ENCODE measurements around the gene KLF1. TPM values are rescaled to one million over a fixed set of nuclear protein-coding genes. Genes with fewer than 3 reads are reported as not detected.
A peak's percentile ranks its signal among the peaks of the same experiment; 100 is the strongest.

KLF1 gene
- total and polyA plus RNA-seq, 2 of the 13 experiments (the other 11 are each of a cell fraction or from before 2014, with no cell fraction given) = not detected

- TF ChIP-seq TGIF2 (CRISPR knock-in tag; IDR thresholded peaks at IDR 0.05) (0 out of 2 replicates have a peak, but pooled peaks have one; percentile 53), KIAA2018 (CRISPR knock-in tag; IDR thresholded peaks at IDR 0.05; ENCODE audit: borderline replicate concordance) (no peak), HOXD1 (CRISPR knock-in tag; IDR thresholded peaks at IDR 0.05) (no peak), ZNF333 (CRISPR knock-in tag; IDR thresholded peaks at IDR 0.05; ENCODE audit: borderline replicate concordance) (peak; percentile 80), BCL6 (CRISPR knock-in tag; IDR thresholded peaks at IDR 0.05) (peak; percentile 25; the same call in 1 of the 2 replicates), HES4 (CRISPR knock-in tag; IDR thresholded peaks at IDR 0.05; ENCODE audit: borderline replicate concordance) (peak; percentile 67; the same call in 1 of the 2 replicates), ZBTB8A (CRISPR knock-in tag; IDR thresholded peaks at IDR 0.05; ENCODE audit: borderline replicate concordance, low read depth) (no peak), ELF1 (CRISPR knock-in tag; IDR thresholded peaks at IDR 0.05) (peak; percentile 75), ZNF800 (CRISPR knock-in tag; IDR thresholded peaks at IDR 0.05) (no peak), ZNF274 (CRISPR knock-in tag; IDR thresholded peaks at IDR 0.05) (peak; percentile 63; the same call in 1 of the 2 replicates), HOXA7 (CRISPR knock-in tag; IDR thresholded peaks at IDR 0.05) (no peak), EHMT2 (IDR thresholded peaks at IDR 0.05; ENCODE audit: borderline replicate concordance, low read depth, low read length) (no peak), CREM (IDR thresholded peaks at IDR 0.05) (peak; percentile 96), CREM (CRISPR knock-in tag; IDR thresholded peaks at IDR 0.05) (0 out of 2 replicates have a peak, but pooled peaks have one; percentile 24), ATRX (CRISPR knock-in tag; IDR thresholded peaks at IDR 0.05; ENCODE audit: borderline replicate concordance) (no peak), PHB2 (IDR thresholded peaks at IDR 0.05; ENCODE audit: partially characterized antibody) (no peak), DNMT3B (CRISPR knock-in tag; conservative IDR thresholded peaks at IDR 0.05) (no peak), SMAD9 (CRISPR knock-in tag; IDR thresholded peaks at IDR 0.05) (no peak)
These were observed 4.0 kb upstream of the KLF1 start, which contains the start of gene GCDH (continued) for GRCh38 chr19:12890787-12891552.
